NOMO-1 treated with DMSO at 0.1 percent for 48 hours (cell line): ENCODE data around the gene SNX22.
"Not testable (repeated sequence)": the region's sequence is repeated elsewhere in the genome, so short reads cannot be mapped to it uniquely, and the experiment has no call there.

Experiments
- DNase-seq: peaks from one replicate; lab custom pipeline; 2025; ENCODE audit not compliant: unreplicated experiment; lab: John Stamatoyannopoulos, UW

Gene SNX22

GRCh38 chr15:64151727-64152506, at the start of gene SNX22:
TSS of gene SNX22 (plus strand) at chr15:64151731. CDS start at chr15:64151776, 45 bp downstream.
- DNase-seq: no peak

GRCh38 chr15:64102497-64102896, 49.0 kb upstream of the SNX22 start:
- no peak for DNase-seq

DNA sequence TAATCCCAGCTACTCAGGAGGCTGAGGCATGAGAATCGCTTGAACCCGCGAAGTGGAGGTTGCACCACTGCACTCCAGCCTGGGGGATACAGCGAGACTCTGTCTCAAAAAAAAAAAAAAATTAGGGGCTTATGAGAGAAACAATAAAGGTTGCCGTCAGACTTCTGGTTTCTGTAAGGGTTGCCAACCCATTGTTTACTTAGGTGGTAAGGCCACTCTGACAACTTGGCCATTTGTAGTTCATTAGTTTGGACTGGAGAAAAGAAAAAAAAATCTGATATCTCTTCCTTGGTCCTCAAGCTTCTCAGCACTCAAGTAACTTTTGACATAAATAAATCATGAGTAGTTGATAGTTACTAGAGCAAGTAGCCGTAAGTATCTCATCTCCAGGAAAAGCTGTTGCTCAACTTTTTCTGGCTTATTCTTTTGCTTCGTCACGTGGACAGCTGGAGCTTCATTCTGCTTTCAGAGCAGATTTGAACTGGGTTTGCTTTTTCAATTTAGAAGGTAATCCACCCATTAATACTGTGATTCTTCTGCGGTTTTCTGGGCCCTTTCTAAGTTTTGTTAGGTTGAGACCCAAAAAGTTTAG, 46.3 kb upstream of the SNX22 start:
- DNase-seq: peak; percentile 81

- no peak for DNase-seq
Observed at GRCh38 chr15:64107337-64107736, 44.2 kb upstream of the SNX22 start.

GRCh38 chr15:64110108-64110701, 41.3 kb upstream of the SNX22 start:
- DNase-seq: not testable (repeated sequence)

DNA sequence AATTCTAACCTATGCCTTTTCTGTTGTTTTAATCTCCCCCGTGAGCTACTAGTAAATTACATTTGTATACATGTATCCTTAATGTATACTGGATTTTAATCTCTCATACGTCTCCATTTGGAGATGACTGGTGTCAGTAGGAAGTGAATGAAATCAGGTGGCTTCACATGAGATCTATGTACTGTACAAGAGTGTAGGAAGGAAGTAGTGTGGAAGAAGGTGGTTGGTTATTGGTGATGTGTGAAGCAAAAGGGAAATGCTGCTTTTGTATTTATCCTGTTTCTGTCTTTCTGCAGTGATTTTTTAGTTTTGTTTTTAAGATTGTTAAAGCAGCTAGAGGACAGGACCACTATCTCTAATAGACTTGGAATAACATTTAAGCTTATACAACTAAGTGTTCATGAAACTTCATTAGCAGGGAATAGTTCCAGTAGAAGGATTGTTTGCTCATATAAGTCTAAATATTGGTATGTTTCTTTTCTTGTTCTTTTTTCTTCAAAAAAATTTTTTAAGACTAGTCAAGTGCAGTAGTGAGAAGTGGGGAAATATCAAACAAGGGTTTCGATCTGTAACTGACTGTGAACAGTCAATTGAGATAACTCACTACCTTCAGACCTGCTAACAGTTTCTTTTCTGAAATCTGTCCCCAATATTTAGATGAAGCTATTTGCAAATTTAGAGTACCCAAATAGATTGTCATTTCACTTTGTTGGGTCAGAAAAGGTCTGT, 40.4 kb upstream of the SNX22 start:
- DNase-seq: peak; percentile 6

- DNase-seq: no peak
Observed at GRCh38 chr15:64111679-64112050, 39.9 kb upstream of the SNX22 start.

- no peak for DNase-seq
Observed at GRCh38 chr15:64112073-64112772, 39.3 kb upstream of the SNX22 start.

GRCh38 chr15:64112904-64113303, 38.6 kb upstream of the SNX22 start:
- DNase-seq: peak; percentile 70

DNA sequence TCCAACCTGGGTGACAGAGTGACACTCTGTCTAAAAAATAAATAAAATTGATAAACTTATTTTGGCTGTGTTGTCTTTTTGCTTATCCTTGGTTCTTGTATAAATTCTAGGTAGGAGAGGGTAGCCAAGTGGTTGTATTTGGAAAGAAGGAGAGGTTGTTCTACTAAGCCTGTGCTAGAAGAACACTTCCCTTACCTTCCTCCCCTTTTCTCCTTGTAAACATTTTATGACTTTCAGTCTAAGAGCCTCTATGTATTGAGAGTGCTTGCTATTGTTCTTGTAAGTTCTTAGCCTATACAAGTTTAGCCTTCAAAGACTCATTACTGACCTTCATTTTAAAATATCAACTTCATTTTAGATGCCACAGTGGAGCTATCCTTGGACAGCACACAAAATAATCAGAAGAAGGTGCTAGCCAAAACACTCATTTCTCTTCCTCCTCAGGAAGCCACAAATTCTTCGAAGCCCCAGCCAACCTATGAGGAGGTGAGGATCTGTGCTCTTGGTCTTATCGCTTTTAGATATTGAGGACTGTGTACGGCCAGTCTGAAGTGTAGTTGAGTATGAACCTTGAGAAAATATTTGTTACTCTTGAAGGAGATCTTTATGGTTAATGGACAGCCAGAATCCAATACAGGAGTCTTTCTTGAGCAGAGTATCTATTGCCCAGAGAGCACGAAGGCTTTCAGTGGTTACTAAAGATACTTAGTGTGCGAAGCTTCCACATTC, 33.6 kb upstream of the SNX22 start:
- DNase-seq: no peak

- DNase-seq: not testable (repeated sequence)
Observed at GRCh38 chr15:64120322-64120721, 31.2 kb upstream of the SNX22 start.

- no peak for DNase-seq
Observed at GRCh38 chr15:64121614-64122013, 29.9 kb upstream of the SNX22 start.

GRCh38 chr15:64122444-64122843, 29.1 kb upstream of the SNX22 start:
- no peak for DNase-seq

DNA sequence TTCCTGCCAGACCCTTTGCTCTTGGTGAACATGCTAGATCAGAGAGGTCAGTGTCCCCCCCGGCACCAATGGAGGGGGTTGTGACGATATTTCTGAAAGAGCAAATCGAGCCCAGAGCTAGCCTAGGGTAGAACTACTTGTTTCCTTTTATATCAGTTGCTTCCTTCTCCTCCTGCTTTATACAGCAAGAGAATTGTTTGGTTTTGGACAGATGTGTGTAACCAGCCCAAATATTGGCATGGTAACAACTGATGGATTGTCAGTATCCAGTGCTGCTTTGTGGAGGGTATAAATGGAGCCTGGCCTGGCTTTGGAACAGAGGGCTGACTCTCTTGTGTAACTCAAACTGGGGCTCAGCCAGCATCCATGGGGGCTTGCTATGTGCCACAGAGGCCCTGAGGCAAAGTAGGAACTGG, 28.6 kb upstream of the SNX22 start:
- no peak for DNase-seq

DNA sequence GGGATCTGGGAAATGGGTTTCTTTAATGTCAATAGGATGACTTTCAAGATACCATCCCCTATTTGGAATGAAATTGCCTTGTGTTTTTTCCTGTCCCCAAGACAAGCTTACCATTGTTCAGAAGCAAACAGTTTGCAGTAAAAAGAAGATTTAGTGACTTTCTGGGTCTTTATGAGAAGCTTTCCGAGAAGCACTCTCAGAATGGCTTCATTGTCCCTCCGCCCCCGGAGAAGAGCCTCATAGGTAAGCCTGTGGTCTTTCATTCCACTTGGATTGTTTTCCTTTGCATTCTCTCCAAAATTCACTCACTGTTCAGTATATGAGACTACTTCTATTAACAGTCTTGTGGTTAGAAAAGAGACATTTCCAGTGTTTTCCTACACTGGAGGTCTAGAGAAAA, 25.6 kb upstream of the SNX22 start:
- DNase-seq: no peak

GRCh38 chr15:64127521-64128270, 23.8 kb upstream of the SNX22 start:
- DNase-seq: no peak

DNA sequence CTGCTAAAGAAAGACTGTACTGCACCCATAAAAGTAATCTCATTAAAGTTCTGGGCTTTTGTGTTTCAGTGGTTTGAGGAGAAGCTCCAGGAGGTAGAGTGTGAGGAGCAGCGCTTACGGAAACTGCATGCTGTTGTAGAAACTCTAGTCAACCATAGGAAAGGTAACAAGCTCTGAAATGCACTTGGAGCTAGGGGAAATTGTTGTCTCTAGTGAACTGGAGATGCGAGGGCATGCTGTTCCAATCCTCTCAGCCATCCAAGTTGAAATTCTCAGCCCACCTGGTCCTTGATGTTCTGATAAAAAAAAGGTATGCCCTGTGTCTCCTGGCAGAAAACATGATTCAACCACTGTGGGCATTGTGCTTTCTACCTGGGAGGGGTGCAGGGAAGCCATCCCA, 21.4 kb upstream of the SNX22 start:
- DNase-seq: no peak

- no peak for DNase-seq
Observed at GRCh38 chr15:64131547-64131946, 20.0 kb upstream of the SNX22 start.

GRCh38 chr15:64132217-64132616, 19.3 kb upstream of the SNX22 start:
- DNase-seq: no peak
